Cardiac muscle cell (in vitro differentiated cells and primary cell): Measurements from ENCODE around the gene SRRM1. TPM values are rescaled to one million over a fixed set of nuclear protein-coding genes. Genes with fewer than 3 reads are reported as not detected.

ENCODE experiments used
- DNase-seq, 2 donors: peaks; one replicate each; pipeline versions ENCODE4 v3.0.0 to v3.0.0-alpha.2; 2010 to 2017; ENCODE audit warnings: low read depth in 1 of 2, low spot score in 1 of 2
- H3K27ac ChIP-seq: fragments of 200-600 bp; sonication (generic); 2 replicates; pipeline ENCODE4 v1.5.1; 2016
- H3K27me3 ChIP-seq: fragments of 200-600 bp; sonication (generic); 2 replicates; pipeline ENCODE4 v1.6.0; 2016; ENCODE audit warnings: control low read depth
- H3K36me3 ChIP-seq: fragments of 200-600 bp; sonication (generic); 2 replicates; pipeline ENCODE4 v1.5.1; 2016; ENCODE audit warnings: control low read depth
- H3K4me1 ChIP-seq: fragments of 200-600 bp; sonication (generic); 2 replicates; pipeline ENCODE4 v1.8.1; 2017; ENCODE audit warnings: low read depth, mild to moderate bottlenecking, mixed run types
- H3K4me3 ChIP-seq: fragments of 200-600 bp; sonication (generic); 2 replicates; pipeline ENCODE4 v1.5.1; 2016; ENCODE audit warnings: mild to moderate bottlenecking
- H3K9me3 ChIP-seq: fragments of 200-600 bp; sonication (generic); 2 replicates; pipeline ENCODE4 v1.5.1; 2017; ENCODE audit warnings: low read depth, mild to moderate bottlenecking, control low read depth
- CTCF ChIP-seq: IDR thresholded peaks from 2 replicates; pipeline ENCODE4 v1.5.1; 2012; ENCODE audit warnings: low read depth, mild to moderate bottlenecking, low read length
- polyA plus RNA-seq: library from polyadenylated mRNA; unstranded; fragments of >200 nt; fragmentation: Nextera tagmentation; extraction: Ambion mirVana; gene quantifications from 2 replicates; pipeline ENCODE4 v1.2.1, GENCODE V29; 2016
- total RNA-seq: library from RNA; depleted of rRNA; stranded (reverse); fragments of >200 nt; gene quantifications from 2 replicates; pipeline ENCODE4 v1.2.3, GENCODE V29; 2016

The SRRM1 gene
- total and polyA plus RNA-seq, 2 experiments from 2014 or later, result 133 to 139 TPM

GRCh38 chr1:24656046-24656445 is 12.9 kb downstream of the SRRM1 start:
- H3K4me3 ChIP-seq, result no peak overlapping the region
- no peaks in the 10 kb centered on the region for H3K9me3 ChIP-seq
- H3K4me1 ChIP-seq, result no peaks in the 10 kb centered on the region
- no peak for DNase-seq
- H3K27me3 ChIP-seq, result no peaks in the 10 kb centered on the region
- no peak for TF ChIP-seq CTCF
- H3K27ac ChIP-seq, result no peak overlapping the region
- peaks cover 98% of the 10 kb centered on the region for H3K36me3 ChIP-seq

GRCh38 chr1:24657781-24658180 is 14.7 kb downstream of the SRRM1 start:
- DNase-seq, result no peak
- H3K27ac ChIP-seq, result peak overlapping the region; percentile 36
- no peak for TF ChIP-seq CTCF
- no peaks in the 10 kb centered on the region for H3K27me3 ChIP-seq
- no peak overlapping the region for H3K4me3 ChIP-seq
- no peaks in the 10 kb centered on the region for H3K9me3 ChIP-seq
- H3K36me3 ChIP-seq, result peaks cover 99% of the 10 kb centered on the region
- H3K4me1 ChIP-seq, result no peaks in the 10 kb centered on the region

GRCh38 chr1:24659166-24659904 is 16.2 kb downstream of the SRRM1 start:
- no peaks in the 10 kb centered on the region for H3K4me1 ChIP-seq
- no peak overlapping the region for H3K4me3 ChIP-seq
- H3K27ac ChIP-seq, result no peak overlapping the region
- DNase-seq, result no peak
- H3K36me3 ChIP-seq, result peaks cover 95% of the 10 kb centered on the region
- TF ChIP-seq CTCF, result no peak
- no peaks in the 10 kb centered on the region for H3K9me3 ChIP-seq
- no peaks in the 10 kb centered on the region for H3K27me3 ChIP-seq

GRCh38 chr1:24659993-24660665 is 17.0 kb downstream of the SRRM1 start:
- H3K27ac ChIP-seq, result no peak overlapping the region
- DNase-seq, result peak in 1 of 2 donors; percentile 30
- no peak for TF ChIP-seq CTCF

GRCh38 chr1:24664507-24665033 is 21.5 kb downstream of the SRRM1 start:
- Histone ChIP-seq H3K9me3 (no peaks in the 10 kb centered on the region), H3K4me3 (no peak overlapping the region), H3K4me1 (no peaks in the 10 kb centered on the region), H3K27ac (no peak overlapping the region), H3K36me3 (peaks cover 90% of the 10 kb centered on the region), H3K27me3 (no peaks in the 10 kb centered on the region)
- peak in 1 of 2 donors; percentile 60 for DNase-seq
- TF ChIP-seq CTCF, result no peak

More at GRCh38 chr1:24659993-24660665, 17.0 kb downstream of the SRRM1 start:
- Histone ChIP-seq H3K36me3 (peaks cover 95% of the 10 kb centered on the region), H3K27me3 (no peaks in the 10 kb centered on the region), H3K9me3 (no peaks in the 10 kb centered on the region), H3K4me1 (no peaks in the 10 kb centered on the region), H3K4me3 (no peak overlapping the region)
